K562 (cell line): ENCODE measurements around the gene MRPL11. TPM values are rescaled to one million over a fixed set of nuclear protein-coding genes. Genes with fewer than 3 reads are reported as not detected.

ENCODE experiments used
- ARID2 ChIP-seq: fragments of 450-650 bp; IDR thresholded peaks from 2 replicates; pipeline ENCODE4 v1.6.1; 2017; ENCODE audit warnings: antibody characterized with exemption, mild to moderate bottlenecking
- CHD7 ChIP-seq: fragments of 200-600 bp; sonication (generic); IDR thresholded peaks from one replicate; pipeline ENCODE4 v1.6.1; 2012; ENCODE audit warnings: mild to moderate bottlenecking, low read depth, low read length, inconsistent platforms
- DNMT1 ChIP-seq: fragments of 450-650 bp; IDR thresholded peaks from 2 replicates; pipeline ENCODE4 v1.6.1; 2016; ENCODE audit warnings: antibody characterized with exemption, mild to moderate bottlenecking
- EZH2 ChIP-seq: IDR thresholded peaks from 2 replicates; pipeline ENCODE4 v1.6.1; 2012; ENCODE audit warnings: low read depth, mild to moderate bottlenecking, inconsistent platforms, low read length, borderline replicate concordance
- HMBOX1 ChIP-seq: sonication (generic); IDR thresholded peaks from 2 replicates; pipeline ENCODE4 v1.6.1; 2016
- JUND ChIP-seq, 2 experiments: IDR thresholded peaks; 2 replicates in 1 of 2; 3 replicates in 1 of 2; pipeline ENCODE4 v1.6.1; 2011; ENCODE audit warnings: borderline replicate concordance in 2 of 2, low read depth in 2 of 2, low read length in 2 of 2, improper control_type of control experiment in 1 of 2, missing biosample characterization in 1 of 2, missing genetic modification characterization in 1 of 2, missing genetic modification reagents in 1 of 2
- MTA2 ChIP-seq: fragments of 450-650 bp; IDR thresholded peaks from 2 replicates; pipeline ENCODE4 v1.6.1; 2016; ENCODE audit warnings: low read depth
- NR3C1 ChIP-seq: sonication (generic); formaldehyde crosslinking; IDR thresholded peaks from 2 replicates; pipeline ENCODE4 v1.8.1; 2022; ENCODE audit warnings: missing genetic modification reagents
- PREB ChIP-seq: sonication (generic); formaldehyde crosslinking; IDR thresholded peaks from 2 replicates; pipeline ENCODE4 v1.8.1; 2023; ENCODE audit warnings: mild to moderate bottlenecking, missing genetic modification reagents
- RBFOX2 ChIP-seq: fragments of 200-400 bp; formaldehyde crosslinking; IDR thresholded peaks from 2 replicates; pipeline ENCODE4 v1.6.1; 2017; ENCODE audit warnings: low read depth, mild to moderate bottlenecking, low read length, moderate library complexity
- TRIM24 ChIP-seq, 2 experiments: fragments of 450-650 bp; IDR thresholded peaks; 2 replicates each; pipeline ENCODE4 v1.6.1; 2016
- ZBTB34 ChIP-seq: fragments of 250-450 bp; sonication (Bioruptor Pico); IDR thresholded peaks from 2 replicates; pipeline ENCODE4 v1.8.0; 2021; ENCODE audit warnings: mild to moderate bottlenecking, moderate library complexity
- ZNF232 ChIP-seq: sonication (generic); formaldehyde crosslinking; IDR thresholded peaks from 2 replicates; pipeline ENCODE4 v1.8.0; 2022; ENCODE audit warnings: mild to moderate bottlenecking, missing genetic modification reagents
- polyA plus RNA-seq, 8 experiments: library from polyadenylated mRNA; depleted of rRNA in 4 of 8; stranded (reverse) in 5 of 8; unstranded in 3 of 8; fragments of >200 nt; fragmentation: Nextera tagmentation in 2 of 8; fragmentation: Illumina TruSeq in 1 of 8; extraction: Ambion mirVana in 2 of 8; extraction: Trizol in 1 of 8; gene quantifications; 2 replicates each; pipeline versions ENCODE4 v1.2.1 to v1.2.3, GENCODE V29; 2011 to 2014; ENCODE audit warnings: inconsistent platforms in 1 of 8, missing spikeins in 1 of 8
- total RNA-seq, 7 experiments: library from RNA; depleted of rRNA in 6 of 7; stranded (reverse); fragments of >200 nt in 6 of 7; fragmentation: Illumina TruSeq in 2 of 7; extraction: Trizol in 2 of 7; gene quantifications; 2 replicates each; pipeline versions ENCODE4 v1.2.1 to v1.2.3, GENCODE V29; 2011 to 2021; ENCODE audit warnings: low replicate concordance in 1 of 7

MRPL11 gene
- total and polyA plus RNA-seq, 9 of the 15 experiments (the other 6 are each of a cell fraction or from before 2014, with no cell fraction given): 33.0 to 173 (median 91.9) TPM

- TF ChIP-seq CHD7: no peak
- no peak for TF ChIP-seq ZBTB34 (CRISPR knock-in tag)
- no peak for TF ChIP-seq RBFOX2
- TF ChIP-seq MTA2: no peak
- no peak for TF ChIP-seq DNMT1
- no peak for TF ChIP-seq EZH2
- TF ChIP-seq TRIM24 (IDR thresholded peaks at IDR 0.05): no peak
- no peak for TF ChIP-seq HMBOX1
- TF ChIP-seq ARID2: no peak
- no peak for TF ChIP-seq ZNF232 (CRISPR knock-in tag)
- TF ChIP-seq JUND (IDR thresholded peaks at IDR 0.05; ENCODE audit: borderline replicate concordance, low read depth, low read length): no peak
- TF ChIP-seq JUND (tag; IDR thresholded peaks at IDR 0.05; ENCODE audit: borderline replicate concordance, low read depth, low read length): no peak
- no peak for TF ChIP-seq NR3C1
- TF ChIP-seq PREB (CRISPR knock-in tag): no peak
- TF ChIP-seq, all 486 proteins: peak for 0
These were observed 25.5 kb downstream of the MRPL11 start (continued) for GRCh38 chr11:66413167-66413566.
